ENCODE measurements around the gene APC2.

- TF ChIP-seq POLR2A (IDR thresholded peaks at IDR 0.05) (no peak), CTCF (IDR thresholded peaks at IDR 0.05) (no peak)
Measured at GRCh38 chr19:1505991-1506881, 56.3 kb downstream of the APC2 start.
